ENCODE data around the gene GRHL1. TPM values are rescaled to one million over a fixed set of nuclear protein-coding genes. Genes with fewer than 3 reads are reported as not detected.

GRHL1 gene
- polyA plus RNA-seq, 1 of the 3 experiments (the other 2 are of a cell fraction) = 1.0 TPM

DNA sequence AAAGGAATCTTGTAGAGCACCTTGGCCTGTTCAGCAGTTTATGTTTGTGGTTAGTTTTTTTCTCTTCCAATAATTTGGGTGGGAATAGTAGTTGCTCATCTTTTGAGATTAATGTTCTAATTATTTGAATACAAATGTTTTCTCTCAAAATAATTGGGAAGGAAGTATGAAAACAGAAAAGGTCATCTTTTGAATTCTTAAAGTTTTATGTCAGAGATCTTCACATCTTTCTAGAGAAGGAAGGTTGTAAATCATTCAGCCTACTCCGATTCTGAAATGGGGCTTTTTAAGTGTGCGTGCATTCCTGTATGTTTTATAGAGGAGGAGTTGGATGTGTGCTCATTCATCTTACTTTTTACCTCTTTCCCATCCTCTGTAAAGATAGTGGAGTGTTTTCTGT, 29.0 kb downstream of the GRHL1 start (continued):
- TF ChIP-seq SIN3A (IDR thresholded peaks at IDR 0.05; ENCODE audit: borderline replicate concordance, low read depth, low read length) (peak; percentile 46; the same call in 1 of the 2 replicates), POLR2AphosphoS5 (IDR thresholded peaks at IDR 0.05; ENCODE audit: low read depth, low read length) (peak; percentile 76; the same call in 1 of the 2 replicates), IRF3 (IDR thresholded peaks at IDR 0.05; ENCODE audit: low read depth, low read length) (no peak), SMC3 (IDR thresholded peaks at IDR 0.05; ENCODE audit: low read depth, low read length) (no peak), CHD2 (IDR thresholded peaks at IDR 0.05; ENCODE audit: low read length, partially characterized antibody) (no peak)
- TF ChIP-seq, protein P1, sequence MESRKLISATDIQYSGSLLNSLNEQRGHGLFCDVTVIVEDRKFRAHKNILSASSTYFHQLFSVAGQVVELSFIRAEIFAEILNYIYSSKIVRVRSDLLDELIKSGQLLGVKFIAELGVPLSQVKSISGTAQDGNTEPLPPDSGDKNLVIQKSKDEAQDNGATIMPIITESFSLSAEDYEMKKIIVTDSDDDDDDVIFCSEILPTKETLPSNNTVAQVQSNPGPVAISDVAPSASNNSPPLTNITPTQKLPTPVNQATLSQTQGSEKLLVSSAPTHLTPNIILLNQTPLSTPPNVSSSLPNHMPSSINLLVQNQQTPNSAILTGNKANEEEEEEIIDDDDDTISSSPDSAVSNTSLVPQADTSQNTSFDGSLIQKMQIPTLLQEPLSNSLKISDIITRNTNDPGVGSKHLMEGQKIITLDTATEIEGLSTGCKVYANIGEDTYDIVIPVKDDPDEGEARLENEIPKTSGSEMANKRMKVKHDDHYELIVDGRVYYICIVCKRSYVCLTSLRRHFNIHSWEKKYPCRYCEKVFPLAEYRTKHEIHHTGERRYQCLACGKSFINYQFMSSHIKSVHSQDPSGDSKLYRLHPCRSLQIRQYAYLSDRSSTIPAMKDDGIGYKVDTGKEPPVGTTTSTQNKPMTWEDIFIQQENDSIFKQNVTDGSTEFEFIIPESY (IDR thresholded peaks at IDR 0.05; ENCODE audit: borderline replicate concordance, low read depth) = no peak

DNA sequence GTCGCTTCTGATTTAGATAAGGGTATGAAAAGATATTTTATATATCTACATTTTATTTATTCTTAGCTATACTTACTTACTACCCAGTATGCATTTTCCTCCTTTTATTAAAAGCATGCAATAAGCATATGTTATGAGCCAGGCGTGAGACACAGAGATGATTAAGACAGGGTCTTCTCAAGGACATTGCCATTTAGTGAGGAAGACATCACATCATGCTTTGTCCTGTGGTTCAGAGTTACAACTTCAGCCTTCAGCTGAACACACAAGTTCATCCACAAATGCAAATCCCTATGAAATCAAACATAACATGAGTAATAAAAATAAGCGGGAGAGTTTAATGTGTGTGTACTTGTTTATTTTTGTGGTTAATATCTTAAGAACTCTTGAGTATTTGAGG, 30.2 kb downstream of the GRHL1 start:
- peaks cover 34% of the 10 kb centered on the region for H3F3A ChIP-seq (replicated peaks; ENCODE audit: insufficient read depth)
- no peak for DNase-seq
- ChIA-PET POLR2A (interaction anchor here (1.1 kb wide), 1 partner anchor 351 kb away, joined by 3 read pairs; the partner anchor contains the start of gene YWHAQ), CTCF (interaction anchor here (1.1 to 10.8 kb wide), 8 partner anchors 12 to 166 kb away, joined by 3 to 357 read pairs (median 80); partner anchors contain the start of gene KLF11)
- WGBS (ENCODE audit: low lambda C conversion rate) = 89% methylated on average over 3 of the region's 3 CpGs
- no peak overlapping the region for H2AFZ ChIP-seq (ENCODE audit: low read depth)
- no peak overlapping the region for H3K4me3 ChIP-seq (ENCODE audit: low read depth in 2 of 2, low read length in 1 of 2)
- TF ChIP-seq, protein P1 (IDR thresholded peaks at IDR 0.05; ENCODE audit: borderline replicate concordance, low read depth) = no peak
- no peak for TF ChIP-seq RAD21 (IDR thresholded peaks at IDR 0.05; ENCODE audit: low read length)
- TF ChIP-seq RXRA (IDR thresholded peaks at IDR 0.05; ENCODE audit: borderline replicate concordance, low read depth) = no peak
- no peak for TF ChIP-seq GATA2 (CRISPR knock-in tag; IDR thresholded peaks at IDR 0.05)
- no peak for TF ChIP-seq IRF3 (IDR thresholded peaks at IDR 0.05; ENCODE audit: low read depth, low read length)
- no peak for TF ChIP-seq USF2 (IDR thresholded peaks at IDR 0.05; ENCODE audit: borderline replicate concordance, low read depth, low read length)
- TF ChIP-seq, protein P2, sequence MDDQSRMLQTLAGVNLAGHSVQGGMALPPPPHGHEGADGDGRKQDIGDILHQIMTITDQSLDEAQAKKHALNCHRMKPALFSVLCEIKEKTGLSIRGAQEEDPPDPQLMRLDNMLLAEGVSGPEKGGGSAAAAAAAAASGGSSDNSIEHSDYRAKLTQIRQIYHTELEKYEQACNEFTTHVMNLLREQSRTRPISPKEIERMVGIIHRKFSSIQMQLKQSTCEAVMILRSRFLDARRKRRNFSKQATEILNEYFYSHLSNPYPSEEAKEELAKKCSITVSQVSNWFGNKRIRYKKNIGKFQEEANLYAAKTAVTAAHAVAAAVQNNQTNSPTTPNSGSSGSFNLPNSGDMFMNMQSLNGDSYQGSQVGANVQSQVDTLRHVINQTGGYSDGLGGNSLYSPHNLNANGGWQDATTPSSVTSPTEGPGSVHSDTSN (IDR thresholded peaks at IDR 0.05) = no peak
- TF ChIP-seq, protein P3, sequence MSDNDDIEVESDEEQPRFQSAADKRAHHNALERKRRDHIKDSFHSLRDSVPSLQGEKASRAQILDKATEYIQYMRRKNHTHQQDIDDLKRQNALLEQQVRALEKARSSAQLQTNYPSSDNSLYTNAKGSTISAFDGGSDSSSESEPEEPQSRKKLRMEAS (IDR thresholded peaks at IDR 0.05; ENCODE audit: low read depth) = no peak
- no peak for TF ChIP-seq NFIC (IDR thresholded peaks at IDR 0.05; ENCODE audit: borderline replicate concordance)
- no peak for TF ChIP-seq CHD2 (IDR thresholded peaks at IDR 0.05; ENCODE audit: low read length, partially characterized antibody)
- H4K20me1 ChIP-seq (ENCODE audit: insufficient read depth) = no peaks in the 10 kb centered on the region
- H3K4me2 ChIP-seq = peak overlapping the region; percentile 54; the same call in 1 of the 2 replicates
- H3K36me3 ChIP-seq (replicated peaks in 1 of 2; ENCODE audit: control insufficient read depth in 1 of 2, insufficient read depth in 2 of 2, low read length in 1 of 2) = no peaks in the 10 kb centered on the region
- no peaks in the 10 kb centered on the region for H3K27me3 ChIP-seq (ENCODE audit: insufficient read depth)
- peaks cover 14 to 22% of the 10 kb centered on the region in 2 experiments for H3K4me1 ChIP-seq (ENCODE audit: control insufficient read depth in 1 of 2, insufficient read depth in 2 of 2, low read depth in 1 of 2, low read length in 1 of 2)
- no peak overlapping the region for H3K9ac ChIP-seq
- H3K9me2 ChIP-seq = no peaks in the 10 kb centered on the region
- peak overlapping the region; percentile 63 to 74; a peak in 3 of 4 replicates for H3K27ac ChIP-seq (ENCODE audit: low read depth in 2 of 2, low read length in 1 of 2)
- no peaks in the 10 kb centered on the region for H3K79me2 ChIP-seq (ENCODE audit: insufficient read depth)
- no peaks in the 10 kb centered on the region for H3K9me3 ChIP-seq

Measured in SK-N-SH (cell line).